ENCODE data around the gene CLEC16A.

Gene CLEC16A

GRCh38 chr16:10992797-10993196 is 48.4 kb downstream of the CLEC16A start:
- no peaks in the 10 kb centered on the region for H3K9me3 Mint-ChIP-seq
- no peak for DNase-seq
- H3K4me3 Mint-ChIP-seq: peak overlapping the region; percentile 1
- no peaks in the 10 kb centered on the region for H3K27me3 Mint-ChIP-seq
- peaks cover 72% of the 10 kb centered on the region for H3K4me1 Mint-ChIP-seq (ENCODE audit: low read depth)
- H3K36me3 Mint-ChIP-seq (ENCODE audit: low read depth): peaks cover 83% of the 10 kb centered on the region
- H3K27ac Mint-ChIP-seq: peak overlapping the region; percentile 41

- Mint-ChIP-seq H3K36me3 (ENCODE audit: low read depth) (peaks cover 87% of the 10 kb centered on the region), H3K27ac (no peak overlapping the region), H3K27me3 (no peaks in the 10 kb centered on the region), H3K9me3 (no peaks in the 10 kb centered on the region), H3K4me1 (ENCODE audit: low read depth) (peaks cover 67% of the 10 kb centered on the region), H3K4me3 (no peak overlapping the region)
- no peak for DNase-seq
These were observed 49.3 kb downstream of the CLEC16A start for GRCh38 chr16:10993649-10994048.

GRCh38 chr16:10994571-10994970 is 50.2 kb downstream of the CLEC16A start:
- H3K27ac Mint-ChIP-seq: peak overlapping the region; percentile 4
- no peak for DNase-seq
- peaks cover 88% of the 10 kb centered on the region for H3K36me3 Mint-ChIP-seq (ENCODE audit: low read depth)
- H3K4me1 Mint-ChIP-seq (ENCODE audit: low read depth): peaks cover 58% of the 10 kb centered on the region
- no peak overlapping the region for H3K4me3 Mint-ChIP-seq
- no peaks in the 10 kb centered on the region for H3K27me3 Mint-ChIP-seq
- H3K9me3 Mint-ChIP-seq: no peaks in the 10 kb centered on the region

- Mint-ChIP-seq H3K36me3 (ENCODE audit: low read depth) (peaks cover 87% of the 10 kb centered on the region), H3K4me1 (ENCODE audit: low read depth) (peaks cover 49% of the 10 kb centered on the region), H3K27ac (peak overlapping the region; percentile 42), H3K9me3 (no peaks in the 10 kb centered on the region), H3K27me3 (no peaks in the 10 kb centered on the region), H3K4me3 (no peak overlapping the region)
- DNase-seq: no peak
These were observed 51.2 kb downstream of the CLEC16A start for GRCh38 chr16:10995565-10995964.

- no peaks in the 10 kb centered on the region for H3K9me3 Mint-ChIP-seq
- H3K27ac Mint-ChIP-seq: peak overlapping the region; percentile 44
- H3K4me3 Mint-ChIP-seq: no peak overlapping the region
- no peaks in the 10 kb centered on the region for H3K27me3 Mint-ChIP-seq
- H3K36me3 Mint-ChIP-seq (ENCODE audit: low read depth): peaks cover 84% of the 10 kb centered on the region
- peaks cover 33% of the 10 kb centered on the region for H3K4me1 Mint-ChIP-seq (ENCODE audit: low read depth)
- DNase-seq: no peak
These were observed 53.1 kb downstream of the CLEC16A start for GRCh38 chr16:10997485-10997884.

GRCh38 chr16:10999300-10999699 is 54.9 kb downstream of the CLEC16A start:
- no peak overlapping the region for H3K27ac Mint-ChIP-seq
- no peak overlapping the region for H3K4me3 Mint-ChIP-seq
- DNase-seq: no peak
- H3K9me3 Mint-ChIP-seq: no peaks in the 10 kb centered on the region
- H3K4me1 Mint-ChIP-seq (ENCODE audit: low read depth): peaks cover 19% of the 10 kb centered on the region
- H3K36me3 Mint-ChIP-seq (ENCODE audit: low read depth): peaks cover 83% of the 10 kb centered on the region
- H3K27me3 Mint-ChIP-seq: no peaks in the 10 kb centered on the region

- Mint-ChIP-seq H3K27ac (no peak overlapping the region), H3K27me3 (no peaks in the 10 kb centered on the region), H3K4me1 (ENCODE audit: low read depth) (peaks cover 33% of the 10 kb centered on the region), H3K36me3 (ENCODE audit: low read depth) (peaks cover 86% of the 10 kb centered on the region), H3K9me3 (no peaks in the 10 kb centered on the region), H3K4me3 (no peak overlapping the region)
- no peak for DNase-seq
These were observed 57.2 kb downstream of the CLEC16A start for GRCh38 chr16:11001611-11002010.

- peaks cover 34% of the 10 kb centered on the region for H3K4me1 Mint-ChIP-seq (ENCODE audit: low read depth)
- H3K36me3 Mint-ChIP-seq (ENCODE audit: low read depth): peaks cover 86% of the 10 kb centered on the region
- no peak overlapping the region for H3K4me3 Mint-ChIP-seq
- no peaks in the 10 kb centered on the region for H3K27me3 Mint-ChIP-seq
- DNase-seq: no peak
- no peaks in the 10 kb centered on the region for H3K9me3 Mint-ChIP-seq
- no peak overlapping the region for H3K27ac Mint-ChIP-seq
These were observed 58.8 kb downstream of the CLEC16A start for GRCh38 chr16:11003141-11003540.

GRCh38 chr16:11004351-11004750 is 60.0 kb downstream of the CLEC16A start:
- H3K36me3 Mint-ChIP-seq (ENCODE audit: low read depth): peaks cover 88% of the 10 kb centered on the region
- H3K9me3 Mint-ChIP-seq: no peaks in the 10 kb centered on the region
- no peak for DNase-seq
- no peak overlapping the region for H3K4me3 Mint-ChIP-seq
- H3K4me1 Mint-ChIP-seq (ENCODE audit: low read depth): peaks cover 35% of the 10 kb centered on the region
- H3K27ac Mint-ChIP-seq: peak overlapping the region; percentile 35
- no peaks in the 10 kb centered on the region for H3K27me3 Mint-ChIP-seq

- H3K27ac Mint-ChIP-seq: peak overlapping the region; percentile 0
- no peak overlapping the region for H3K4me3 Mint-ChIP-seq
- peaks cover 35% of the 10 kb centered on the region for H3K4me1 Mint-ChIP-seq (ENCODE audit: low read depth)
- no peaks in the 10 kb centered on the region for H3K27me3 Mint-ChIP-seq
- DNase-seq: no peak
- H3K36me3 Mint-ChIP-seq (ENCODE audit: low read depth): peaks cover 90% of the 10 kb centered on the region
- no peaks in the 10 kb centered on the region for H3K9me3 Mint-ChIP-seq
These were observed 60.7 kb downstream of the CLEC16A start for GRCh38 chr16:11004973-11005610.

GRCh38 chr16:11005611-11005975 is 61.2 kb downstream of the CLEC16A start:
- Mint-ChIP-seq H3K36me3 (ENCODE audit: low read depth) (peaks cover 89% of the 10 kb centered on the region), H3K9me3 (no peaks in the 10 kb centered on the region), H3K27me3 (no peaks in the 10 kb centered on the region), H3K4me3 (no peak overlapping the region), H3K4me1 (ENCODE audit: low read depth) (peaks cover 35% of the 10 kb centered on the region), H3K27ac (peak overlapping the region; percentile 0)
- DNase-seq: no peak

- H3K4me1 Mint-ChIP-seq (ENCODE audit: low read depth): peaks cover 35% of the 10 kb centered on the region
- no peaks in the 10 kb centered on the region for H3K27me3 Mint-ChIP-seq
- H3K27ac Mint-ChIP-seq: peak overlapping the region; percentile 23
- H3K36me3 Mint-ChIP-seq (ENCODE audit: low read depth): peaks cover 85% of the 10 kb centered on the region
- no peaks in the 10 kb centered on the region for H3K9me3 Mint-ChIP-seq
- no peak overlapping the region for H3K4me3 Mint-ChIP-seq
- DNase-seq: no peak
These were observed 62.3 kb downstream of the CLEC16A start for GRCh38 chr16:11006656-11007055.

- peak overlapping the region; percentile 57 for H3K27ac Mint-ChIP-seq
- no peak overlapping the region for H3K4me3 Mint-ChIP-seq
- no peak for DNase-seq
- no peaks in the 10 kb centered on the region for H3K9me3 Mint-ChIP-seq
- no peaks in the 10 kb centered on the region for H3K27me3 Mint-ChIP-seq
- peaks cover 31% of the 10 kb centered on the region for H3K4me1 Mint-ChIP-seq (ENCODE audit: low read depth)
- peaks cover 85% of the 10 kb centered on the region for H3K36me3 Mint-ChIP-seq (ENCODE audit: low read depth)
These were observed 63.4 kb downstream of the CLEC16A start for GRCh38 chr16:11007714-11008280.

- H3K36me3 Mint-ChIP-seq (ENCODE audit: low read depth): peaks cover 78% of the 10 kb centered on the region
These were observed 64.8 kb downstream of the CLEC16A start for GRCh38 chr16:11009027-11009755.

GRCh38 chr16:11010575-11011221 is 66.3 kb downstream of the CLEC16A start:
- peaks cover 66% of the 10 kb centered on the region for H3K36me3 Mint-ChIP-seq (ENCODE audit: low read depth)
- no peak overlapping the region for H3K27ac Mint-ChIP-seq
- H3K4me1 Mint-ChIP-seq (ENCODE audit: low read depth): peaks cover 15% of the 10 kb centered on the region

More at GRCh38 chr16:11009027-11009755, 64.8 kb downstream of the CLEC16A start:
- H3K27ac Mint-ChIP-seq: peak overlapping the region; percentile 18
- no peaks in the 10 kb centered on the region for H3K9me3 Mint-ChIP-seq
- no peak for DNase-seq
- H3K27me3 Mint-ChIP-seq: no peaks in the 10 kb centered on the region
- no peak overlapping the region for H3K4me3 Mint-ChIP-seq
- H3K4me1 Mint-ChIP-seq (ENCODE audit: low read depth): peaks cover 28% of the 10 kb centered on the region

More at GRCh38 chr16:11010575-11011221, 66.3 kb downstream of the CLEC16A start:
- H3K9me3 Mint-ChIP-seq: no peaks in the 10 kb centered on the region
- no peaks in the 10 kb centered on the region for H3K27me3 Mint-ChIP-seq
- no peak overlapping the region for H3K4me3 Mint-ChIP-seq
- DNase-seq: no peak

All from activated T-cell treated with anti-CD3 and anti-CD28 coated beads, Interleukin-2, amount 50 U/mL, for 24 hours (primary cell).